ENCODE data around the gene KRI1. TPM values are rescaled to one million over a fixed set of nuclear protein-coding genes. Genes with fewer than 3 reads are reported as not detected.

Gene KRI1
- total RNA-seq, 4 donors from 2014 or later, result 16.8 to 24.1 (median 19.9) TPM

GRCh38 chr19:10568826-10569651, 3.2 kb upstream of the KRI1 start, which contains the start of gene CDKN2D:
Gene CDKN2D, minus strand, starts transcription at chr19:10568979. Its CDS starts 326 bp downstream, at chr19:10568653.
- intact Hi-C loops (cut with DNase I; ENCODE audit: low total_unique reads) (loop anchor here (1.0 to 10.0 kb wide), 5 partner anchors 67 to 303 kb away; partner anchors contain the start of genes CARM1, CDC37, ILF3 and TMED1), in situ Hi-C loops (cut with MboI; ENCODE audit: low sequenced_read_pairs in 4 of 4) (loop anchor here in 2 of 4 donors (10.0 to 25.0 kb wide), 2 partner anchors 64 to 157 kb away; partner anchors contain the start of genes CDC37 (in 1 of the 2), KEAP1 (in 1 of the 2) and PDE4A (in 1 of the 2))
- ATAC-seq, result peak; percentile 79 to 87
- Histone ChIP-seq H3K36me3 (no peaks in the 10 kb centered on the region), H3K27ac (peak within 1 kb of the TSS; percentile 84 to 92 (median 92)), H3K4me1 (peaks cover 35 to 40% of the 10 kb centered on the region in 2 donors), H3K27me3 (no peaks in the 10 kb centered on the region), H3K4me3 (peak within 1 kb of the TSS; percentile 64 to 94 (median 76)), H3K9me3 (no peaks in the 10 kb centered on the region)
- DNase-seq, result peak; percentile 99 to 100
- TF ChIP-seq POLR2A (IDR thresholded peaks at IDR 0.05) (peak; percentile 98 to 99), CTCF (IDR thresholded peaks at IDR 0.05 in 4 of 5, conservative IDR thresholded peaks at IDR 0.05 in 1 of 5) (peak in 4 of 5 experiments; percentile 51 to 87 (median 70))

- Histone ChIP-seq H3K9me3 (no peaks in the 10 kb centered on the region), H3K4me3 (peak overlapping the region; percentile 61 to 94 (median 71)), H3K27ac (peak overlapping the region; percentile 84 to 92 (median 92)), H3K36me3 (no peaks in the 10 kb centered on the region), H3K4me1 (peaks cover 35 to 40% of the 10 kb centered on the region in 2 donors), H3K27me3 (no peaks in the 10 kb centered on the region)
- in situ Hi-C loops (cut with MboI; ENCODE audit: low sequenced_read_pairs in 4 of 4), result loop anchor here in 2 of 4 donors (10.0 to 25.0 kb wide), 2 partner anchors 63 to 156 kb away; partner anchors contain the start of genes CDC37 (in 1 of the 2), KEAP1 (in 1 of the 2) and PDE4A (in 1 of the 2)
- TF ChIP-seq CTCF (IDR thresholded peaks at IDR 0.05 in 4 of 5, conservative IDR thresholded peaks at IDR 0.05 in 1 of 5), result no peak
- no peak for TF ChIP-seq POLR2A (IDR thresholded peaks at IDR 0.05)
- intact Hi-C loops (cut with DNase I; ENCODE audit: low total_unique reads), result loop anchor here (1.0 to 10.0 kb wide), 4 partner anchors 84 to 304 kb away; partner anchors contain the start of genes CARM1, CDC37, ILF3 and TMED1
- ATAC-seq (peak; percentile 21 to 37), DNase-seq (no peak)
These were observed 2.4 kb upstream of the KRI1 start for GRCh38 chr19:10568062-10568825.

GRCh38 chr19:10567656-10568055, 1.8 kb upstream of the KRI1 start:
- intact Hi-C loops (cut with DNase I; ENCODE audit: low total_unique reads) (loop anchor here (1.0 to 10.0 kb wide), 4 partner anchors 85 to 305 kb away; partner anchors contain the start of genes CARM1, CDC37, ILF3 and TMED1), in situ Hi-C loops (cut with MboI; ENCODE audit: low sequenced_read_pairs in 4 of 4) (loop anchor here in 2 of 4 donors (10.0 to 25.0 kb wide), 2 partner anchors 63 to 155 kb away; partner anchors contain the start of genes CDC37 (in 1 of the 2), KEAP1 (in 1 of the 2) and PDE4A (in 1 of the 2))
- TF ChIP-seq CTCF (IDR thresholded peaks at IDR 0.05 in 4 of 5, conservative IDR thresholded peaks at IDR 0.05 in 1 of 5), result no peak
- no peak for TF ChIP-seq POLR2A (IDR thresholded peaks at IDR 0.05)
- Histone ChIP-seq H3K27me3 (no peaks in the 10 kb centered on the region), H3K4me3 (peak overlapping the region; percentile 61 to 94 (median 71)), H3K27ac (peak overlapping the region; percentile 84 to 92 (median 92)), H3K4me1 (peaks cover 35 to 40% of the 10 kb centered on the region in 2 donors), H3K36me3 (peaks cover 0 to 3% of the 10 kb centered on the region in 2 donors), H3K9me3 (no peaks in the 10 kb centered on the region)
- no peak for DNase-seq
- ATAC-seq, result no peak

All from gastrocnemius medialis (tissue), 4 donors.